ENCODE data around the gene ITGB1BP1.

- no peak for TF ChIP-seq CTCF (IDR thresholded peaks at IDR 0.05)
- no peak for TF ChIP-seq E2F1 (CRISPR knock-in tag; IDR thresholded peaks at IDR 0.05)
- TF ChIP-seq E2F4 (CRISPR knock-in tag; IDR thresholded peaks at IDR 0.05; ENCODE audit: borderline replicate concordance, low read depth), result no peak
- TF ChIP-seq ZNF138 (CRISPR knock-in tag; conservative IDR thresholded peaks at IDR 0.05), result no peak
- no peak for TF ChIP-seq STAT6 (CRISPR knock-in tag; conservative IDR thresholded peaks at IDR 0.05; ENCODE audit: low read depth)
- no peak for TF ChIP-seq FOXP4 (CRISPR knock-in tag; IDR thresholded peaks at IDR 0.05)
- no peak for TF ChIP-seq MXD4 (CRISPR knock-in tag; IDR thresholded peaks at IDR 0.05; ENCODE audit: borderline replicate concordance)
- TF ChIP-seq ETV6 (CRISPR knock-in tag; IDR thresholded peaks at IDR 0.05), result no peak
- no peak for TF ChIP-seq ATF2 (CRISPR knock-in tag; IDR thresholded peaks at IDR 0.05; ENCODE audit: borderline replicate concordance, low read depth)
- TF ChIP-seq USF1 (CRISPR knock-in tag; IDR thresholded peaks at IDR 0.05), result no peak
- no peak for TF ChIP-seq ZBTB21 (CRISPR knock-in tag; IDR thresholded peaks at IDR 0.05; ENCODE audit: borderline replicate concordance)
Measured at GRCh38 chr2:9407363-9407811, 15.9 kb downstream of the ITGB1BP1 start.
